Duodenal mucosa (tissue), 2 donors: ENCODE results near the gene LRRC7.

Source experiments
- H3K27ac ChIP-seq: one replicate; pipeline ENCODE4 v1.7.0; 2013; ENCODE audit warnings: low read depth, low read length
- H3K27me3 ChIP-seq, 2 donors: one replicate each; pipeline ENCODE4 v1.7.0; 2013; ENCODE audit warnings: low read length in 2 of 2, control low read depth in 1 of 2; ENCODE audit not compliant: insufficient read depth in 2 of 2, control insufficient read depth in 1 of 2
- H3K36me3 ChIP-seq, 2 donors: one replicate each; pipeline ENCODE4 v1.7.0; 2013; ENCODE audit warnings: low read length in 2 of 2, control low read depth in 1 of 2; ENCODE audit not compliant: insufficient read depth in 2 of 2, control insufficient read depth in 1 of 2
- H3K4me1 ChIP-seq, 2 donors: one replicate each; pipeline ENCODE4 v1.7.0; 2013; ENCODE audit warnings: low read length in 2 of 2, control low read depth in 1 of 2; ENCODE audit not compliant: insufficient read depth in 2 of 2, control insufficient read depth in 1 of 2
- H3K4me3 ChIP-seq, 2 donors: one replicate each; pipeline ENCODE4 v1.7.0; 2013; ENCODE audit warnings: low read length in 2 of 2, low read depth in 1 of 2
- H3K9ac ChIP-seq, 2 donors: one replicate each; pipeline ENCODE4 v1.7.0; 2013; ENCODE audit warnings: low read length in 2 of 2, low read depth in 1 of 2
- H3K9me3 ChIP-seq, 2 donors: one replicate each; pipeline ENCODE4 v1.7.0; 2013; ENCODE audit warnings: low read length in 2 of 2, control low read depth in 1 of 2; ENCODE audit not compliant: control insufficient read depth in 1 of 2

Gene LRRC7

GRCh38 chr1:70156529-70157120, 588.9 kb downstream of the LRRC7 start:
- H3K4me1 ChIP-seq: no peaks in the 10 kb centered on the region
- no peak overlapping the region for H3K4me3 ChIP-seq
- H3K27ac ChIP-seq: no peak overlapping the region
- H3K9ac ChIP-seq: no peak overlapping the region
- no peaks in the 10 kb centered on the region for H3K9me3 ChIP-seq
- H3K27me3 ChIP-seq: no peaks in the 10 kb centered on the region
- H3K36me3 ChIP-seq: no peaks in the 10 kb centered on the region

- Histone ChIP-seq H3K36me3 (no peaks in the 10 kb centered on the region), H3K4me1 (no peaks in the 10 kb centered on the region), H3K9ac (no peak overlapping the region), H3K9me3 (no peaks in the 10 kb centered on the region), H3K4me3 (no peak overlapping the region), H3K27ac (no peak overlapping the region), H3K27me3 (no peaks in the 10 kb centered on the region)
These were observed 596.6 kb downstream of the LRRC7 start for GRCh38 chr1:70164350-70164749.

GRCh38 chr1:70168283-70168682, 600.6 kb downstream of the LRRC7 start:
- no peak overlapping the region for H3K27ac ChIP-seq
- H3K4me3 ChIP-seq: no peak overlapping the region
- no peaks in the 10 kb centered on the region for H3K4me1 ChIP-seq
- no peaks in the 10 kb centered on the region for H3K36me3 ChIP-seq
- no peaks in the 10 kb centered on the region for H3K9me3 ChIP-seq
- no peaks in the 10 kb centered on the region for H3K27me3 ChIP-seq
- H3K9ac ChIP-seq: no peak overlapping the region

GRCh38 chr1:70169018-70169839, 601.5 kb downstream of the LRRC7 start:
- Histone ChIP-seq H3K27me3 (no peaks in the 10 kb centered on the region), H3K27ac (no peak overlapping the region), H3K9me3 (no peaks in the 10 kb centered on the region), H3K9ac (no peak overlapping the region), H3K4me3 (no peak overlapping the region), H3K36me3 (no peaks in the 10 kb centered on the region), H3K4me1 (no peaks in the 10 kb centered on the region)

- Histone ChIP-seq H3K27me3 (no peaks in the 10 kb centered on the region), H3K4me1 (no peaks in the 10 kb centered on the region), H3K27ac (no peak overlapping the region), H3K9ac (no peak overlapping the region), H3K36me3 (no peaks in the 10 kb centered on the region), H3K4me3 (no peak overlapping the region), H3K9me3 (no peaks in the 10 kb centered on the region)
These were observed 603.8 kb downstream of the LRRC7 start for GRCh38 chr1:70171512-70171911.
